Activated CD4-positive, alpha-beta T cell treated with anti-CD3 and anti-CD28 coated beads, Interleukin-10, Interleukin-2, amounts not matched to agents 100 ng/mL and 50 ng/mL, durations not matched to agents 16 hours and 8 hours (primary cell): ENCODE data around the gene RAD21L1.

Source experiments
- DNase-seq: peaks from one replicate; pipeline ENCODE4 v3.0.0-alpha.2; 2020

The RAD21L1 gene

DNA sequence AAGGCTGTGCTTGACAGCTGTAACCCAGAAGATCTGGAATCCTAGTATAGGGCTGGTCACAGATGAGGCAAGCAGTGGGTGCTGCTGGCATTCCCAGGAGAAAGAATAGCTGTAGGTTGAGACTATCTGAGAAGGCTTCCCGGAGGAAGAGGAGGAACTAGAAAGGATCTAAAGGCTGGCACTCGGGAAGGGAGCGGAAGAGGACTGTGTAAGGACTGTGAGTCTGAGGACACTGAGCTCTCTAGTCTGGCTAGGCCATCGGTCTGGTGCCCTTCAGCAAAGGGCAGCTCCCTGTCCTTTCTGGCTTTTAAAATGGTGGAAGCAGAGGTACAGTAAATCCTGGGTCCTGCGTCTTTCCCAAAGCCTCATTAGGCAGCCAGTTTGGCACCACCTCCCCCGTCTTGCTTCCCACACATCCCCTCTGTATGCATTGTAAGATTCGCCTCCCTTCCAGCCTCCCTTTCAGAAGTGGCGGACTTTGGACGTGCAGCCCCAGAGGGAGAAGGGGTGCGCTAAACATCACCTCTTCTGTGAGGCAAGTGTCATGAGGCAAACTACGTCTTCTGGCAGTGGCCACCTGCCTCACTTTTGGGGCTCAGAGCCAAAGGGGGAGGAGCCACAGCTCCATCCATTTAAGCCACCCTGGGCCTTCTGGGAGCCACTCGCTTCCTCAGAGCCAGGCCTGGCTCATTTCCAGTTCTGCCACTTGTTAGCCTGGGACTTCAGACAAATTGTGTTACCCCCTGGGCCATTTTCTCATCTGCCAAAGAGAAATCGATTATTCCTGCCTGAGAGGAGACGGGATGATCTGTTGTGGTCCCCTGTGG, 48.9 kb downstream of the RAD21L1 start:
- no peak for DNase-seq

GRCh38 chr20:1275919-1276318, 50.1 kb downstream of the RAD21L1 start:
- DNase-seq = no peak

DNA sequence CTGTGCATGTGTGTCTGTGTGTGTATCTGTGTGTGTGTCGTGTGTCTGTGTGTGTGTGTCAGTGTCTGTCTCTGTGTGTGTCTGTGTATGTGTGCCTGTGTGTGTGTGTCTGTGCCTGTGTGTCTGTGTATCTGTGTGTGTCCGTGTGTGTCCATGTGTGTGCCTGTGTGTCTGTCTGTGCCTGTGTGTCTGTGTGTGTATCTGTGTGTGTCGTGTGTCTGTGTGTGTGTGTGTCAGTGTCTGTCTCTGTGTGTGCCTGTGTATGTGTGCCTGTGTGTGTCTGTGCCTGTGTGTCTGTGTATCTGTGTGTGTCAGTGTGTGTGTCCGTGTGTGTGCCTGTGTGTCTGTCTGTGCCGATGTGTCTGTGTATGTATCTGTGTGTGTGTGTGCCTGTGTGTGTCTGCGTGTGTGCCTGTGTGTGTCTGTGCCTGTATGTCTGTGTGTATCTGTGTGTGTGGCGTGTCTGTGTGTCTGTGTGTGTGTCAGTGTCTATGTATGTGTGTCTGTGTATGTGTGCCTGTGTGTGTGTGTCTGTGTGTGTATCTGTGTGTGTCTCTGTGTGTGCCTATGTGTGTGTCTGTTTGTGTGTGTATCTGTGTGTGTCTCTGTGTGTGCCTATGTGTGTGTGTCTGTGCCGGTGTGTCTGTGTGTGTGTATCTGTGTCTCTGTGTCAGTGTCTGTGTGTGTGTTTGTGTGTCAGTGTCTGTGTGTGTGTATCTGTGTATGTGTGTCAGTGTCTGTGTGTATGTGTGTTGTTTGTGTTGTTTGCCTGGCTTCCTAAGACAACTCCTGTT, 51.9 kb downstream of the RAD21L1 start:
- no peak for DNase-seq

- DNase-seq = no peak
Measured at GRCh38 chr20:1278993-1279392, 53.1 kb downstream of the RAD21L1 start.

DNA sequence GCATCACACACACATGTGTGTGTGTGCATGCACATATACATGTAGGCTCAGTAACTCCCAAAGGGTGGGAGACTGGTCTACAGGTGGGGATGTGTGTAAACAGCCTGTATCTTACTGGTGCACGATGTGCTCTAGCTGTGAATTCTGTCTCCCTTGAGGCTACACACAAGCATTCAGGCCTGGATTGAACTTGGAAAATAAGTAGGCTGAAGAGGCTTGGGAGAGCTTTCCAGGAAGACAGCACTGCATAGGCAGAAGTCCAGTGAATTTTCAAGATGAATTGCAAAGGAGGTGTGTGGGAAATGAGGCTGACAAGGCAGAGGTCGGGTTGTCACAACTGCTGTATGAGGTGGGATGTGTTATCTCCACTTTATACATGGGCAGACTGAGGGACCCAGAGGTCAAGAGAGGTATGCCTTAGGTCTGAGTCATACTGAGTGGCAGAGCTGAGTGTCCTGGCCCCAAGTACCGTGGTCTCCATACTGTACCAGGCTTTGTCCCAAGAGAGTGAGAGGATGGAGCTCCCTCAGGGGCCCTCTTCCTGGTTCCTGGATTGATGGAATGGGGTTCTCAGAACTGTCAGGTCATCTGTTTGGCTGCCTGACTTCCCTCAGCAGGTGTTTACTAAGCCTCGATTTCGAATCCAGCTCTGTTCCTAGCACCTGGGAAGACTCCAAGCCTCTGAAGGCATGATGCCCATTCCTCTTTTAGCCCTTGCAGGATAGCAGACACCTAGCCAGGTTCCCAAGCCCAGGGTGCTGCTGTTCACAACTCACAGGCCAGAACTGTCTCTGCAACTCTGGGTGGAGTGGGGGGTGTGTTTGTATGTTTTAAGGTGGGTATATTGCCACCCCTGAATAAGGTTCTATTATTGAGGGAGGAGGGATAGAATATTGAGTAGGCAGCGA, 54.6 kb downstream of the RAD21L1 start:
- no peak for DNase-seq

GRCh38 chr20:1281279-1282057, 55.6 kb downstream of the RAD21L1 start:
- DNase-seq = no peak

DNA sequence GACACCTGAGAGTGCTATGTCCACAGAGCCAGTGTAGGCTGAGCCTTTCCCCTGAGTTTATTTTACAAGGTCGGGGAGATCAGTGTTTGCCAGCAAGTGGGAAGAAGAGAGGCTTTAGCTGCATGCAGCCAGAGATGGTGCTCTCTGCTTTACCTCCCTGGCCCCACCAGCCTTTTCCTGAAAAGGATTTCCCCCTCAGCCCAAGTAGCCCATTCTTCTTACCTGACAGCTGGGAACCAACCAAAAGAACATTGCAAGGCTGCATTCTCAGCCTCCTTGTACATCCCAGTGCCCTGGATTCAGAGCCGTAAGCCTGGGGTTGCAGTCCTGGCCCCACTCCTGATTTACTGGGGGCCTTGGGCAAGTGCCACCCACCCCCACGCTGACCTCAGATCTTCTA, 57.1 kb downstream of the RAD21L1 start:
- no peak for DNase-seq

DNA sequence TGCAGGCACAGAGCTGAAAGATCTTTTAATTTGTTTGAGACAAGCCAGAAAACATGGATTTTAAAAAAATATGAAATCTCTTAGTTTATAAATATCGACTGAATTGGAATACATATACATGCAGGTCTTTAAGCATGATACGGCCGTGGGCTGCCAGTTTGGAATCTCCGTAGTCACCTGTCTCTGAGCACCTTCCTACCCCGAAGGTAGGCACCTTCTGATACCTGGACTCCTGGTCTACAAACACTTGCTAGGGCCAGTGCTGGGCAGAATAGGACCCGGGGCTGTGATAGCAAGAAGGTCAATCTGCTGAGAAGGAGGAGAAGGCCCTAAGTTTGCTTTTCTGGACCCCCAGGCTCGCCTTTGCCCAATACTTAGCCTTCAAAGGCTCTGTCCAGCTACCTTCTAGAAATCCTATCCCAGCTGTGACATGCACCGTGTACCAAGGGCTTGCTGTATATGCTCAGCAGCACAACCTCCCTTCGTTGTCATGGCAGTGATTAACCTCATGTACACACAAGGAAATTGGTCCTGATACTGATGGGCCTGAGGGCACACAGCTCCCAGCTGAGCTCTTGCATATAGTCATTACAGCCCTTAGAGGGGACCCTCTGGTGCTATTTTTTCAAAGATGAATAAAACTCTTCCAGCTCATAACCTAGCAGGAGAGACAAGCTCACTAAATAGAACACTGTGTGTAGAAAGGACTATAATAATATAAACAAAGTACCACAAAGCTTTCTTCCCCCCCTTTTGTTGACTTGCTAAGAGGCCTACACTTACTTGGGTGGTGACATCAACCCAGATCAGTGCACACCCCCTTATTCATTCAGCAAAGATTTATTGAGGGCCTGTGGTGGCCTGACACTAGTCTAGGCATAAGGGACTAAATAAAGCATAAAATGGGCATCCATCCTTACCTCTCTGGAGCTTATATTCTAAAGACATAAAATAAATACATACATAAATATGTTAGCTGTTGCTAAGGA, 58.0 kb downstream of the RAD21L1 start:
- DNase-seq = no peak

GRCh38 chr20:1286267-1287024, 60.6 kb downstream of the RAD21L1 start:
- no peak for DNase-seq

- DNase-seq = peak; percentile 10
Measured at GRCh38 chr20:1287306-1287705, 61.5 kb downstream of the RAD21L1 start.

DNA sequence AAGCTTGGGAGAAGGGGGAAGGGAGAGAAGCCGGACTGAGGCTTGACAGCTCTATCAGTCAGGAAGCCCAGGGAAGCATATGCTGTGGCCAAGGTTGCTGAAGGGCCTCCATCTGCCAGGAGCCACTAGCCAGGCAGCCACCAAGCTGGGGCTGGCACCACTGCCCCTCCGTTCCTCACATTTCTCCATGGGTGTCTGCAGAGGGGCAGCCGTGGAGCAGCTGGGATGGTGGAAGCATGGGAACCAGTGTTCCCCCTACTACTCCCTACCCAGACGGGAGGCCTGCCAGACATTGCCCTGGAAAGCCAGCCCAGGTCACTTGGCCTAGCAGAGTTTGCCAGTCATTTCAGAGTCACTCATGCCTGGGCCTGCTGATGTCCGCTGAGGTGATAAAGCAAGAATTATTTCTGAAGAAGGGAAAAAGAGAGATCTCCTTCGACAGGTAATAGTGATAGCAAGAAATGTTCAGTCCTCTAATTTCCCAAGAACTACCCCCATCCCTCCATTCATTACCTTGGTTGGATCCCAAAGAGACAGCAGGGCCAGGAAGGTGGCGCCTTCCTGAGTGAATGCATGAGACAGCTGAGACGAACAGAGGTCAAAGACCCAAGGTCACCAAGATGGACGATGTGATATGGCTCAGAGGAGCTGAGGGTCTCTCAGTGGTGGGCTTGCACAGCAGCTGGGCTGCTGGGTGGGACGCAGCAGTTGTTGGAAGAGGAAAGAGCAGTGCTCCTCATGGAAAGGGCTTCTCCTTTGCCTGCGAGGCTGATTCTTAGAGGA, 62.1 kb downstream of the RAD21L1 start:
- no peak for DNase-seq

DNA sequence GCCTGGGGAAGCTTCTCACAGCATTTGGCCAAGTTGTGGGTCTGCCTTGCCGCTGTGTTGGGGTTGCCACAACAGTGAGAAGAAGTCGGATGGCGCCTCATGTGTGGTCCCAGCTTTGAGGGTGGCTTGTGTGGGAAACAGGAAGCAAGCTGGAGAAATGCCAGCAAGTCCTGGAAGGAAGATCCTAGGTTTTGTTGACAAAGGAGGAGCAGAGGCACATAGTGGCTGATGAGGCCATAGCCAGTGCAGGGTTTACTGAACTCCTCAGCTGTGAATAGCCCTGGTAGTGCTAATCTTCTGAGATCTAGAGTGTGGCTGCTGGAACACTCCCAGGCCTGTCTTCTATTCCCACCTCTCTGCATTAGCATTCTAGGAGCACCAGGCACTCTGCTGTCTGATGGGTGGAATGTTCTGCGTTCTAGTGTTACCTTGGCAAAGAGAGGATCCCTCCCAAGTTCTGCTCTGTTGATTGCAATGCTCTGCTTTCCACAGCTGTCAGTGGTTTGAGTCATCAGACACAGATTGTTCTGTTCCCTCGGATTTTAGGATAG, 65.4 kb downstream of the RAD21L1 start:
- no peak for DNase-seq

- no peak for DNase-seq
Measured at GRCh38 chr20:1292620-1293019, 66.8 kb downstream of the RAD21L1 start.

DNA sequence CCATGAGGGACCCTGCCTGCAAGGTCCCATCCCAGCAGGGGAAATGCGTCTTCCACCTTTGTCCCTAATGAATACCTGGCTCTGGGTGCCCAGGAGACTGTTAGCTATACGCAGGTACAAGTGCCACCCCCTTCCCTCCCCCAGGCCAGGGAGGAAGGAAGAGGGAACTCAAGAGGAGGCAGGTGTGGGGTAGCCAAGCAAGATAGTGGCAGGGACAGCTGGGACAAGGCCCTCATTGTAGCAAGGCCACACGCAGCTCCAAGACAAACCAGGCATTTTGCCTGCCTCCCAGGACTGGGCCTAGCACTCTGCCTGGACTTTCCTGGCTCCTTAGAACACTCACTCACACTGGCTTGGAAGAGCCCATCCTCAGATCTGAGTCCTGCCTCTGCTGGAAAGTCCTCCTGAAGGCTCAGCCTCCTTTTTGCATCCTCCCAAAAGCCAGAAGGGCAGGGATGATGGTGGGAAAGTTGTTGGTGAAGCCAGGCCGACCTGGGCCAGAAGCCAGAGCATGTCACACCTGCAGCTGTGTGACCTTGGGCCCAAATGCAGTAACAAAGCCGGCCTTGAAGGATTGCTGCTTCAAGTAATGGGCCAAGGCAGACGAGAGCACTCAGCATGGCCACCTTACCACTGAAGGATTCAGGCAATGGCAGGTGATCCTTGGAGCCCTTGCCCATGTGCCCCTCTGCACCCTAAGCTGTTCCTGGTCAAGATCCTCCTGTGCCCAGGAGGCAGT, 68.0 kb downstream of the RAD21L1 start:
- DNase-seq = no peak

DNA sequence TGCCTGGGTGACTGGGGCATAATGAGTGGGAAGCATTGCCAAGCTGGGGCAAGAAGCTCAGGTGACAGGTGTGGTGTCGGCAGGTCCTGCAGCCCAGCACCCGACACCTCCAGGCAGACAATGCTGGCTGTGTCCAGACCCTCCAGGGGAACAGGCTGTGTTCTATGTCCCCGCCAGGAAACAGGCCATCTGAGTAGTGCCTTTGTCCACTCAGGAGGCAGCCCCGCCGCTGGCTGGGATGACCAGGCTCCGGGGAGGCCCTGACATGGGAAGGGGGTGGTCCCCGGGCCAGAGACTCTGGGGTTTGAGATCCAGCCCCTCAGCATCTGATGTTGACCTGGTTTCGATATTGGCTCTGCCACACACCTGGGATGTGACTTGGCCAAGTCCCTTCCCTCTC, 68.7 kb downstream of the RAD21L1 start:
- no peak for DNase-seq

GRCh38 chr20:1295276-1295930, 69.6 kb downstream of the RAD21L1 start:
- DNase-seq = no peak

DNA sequence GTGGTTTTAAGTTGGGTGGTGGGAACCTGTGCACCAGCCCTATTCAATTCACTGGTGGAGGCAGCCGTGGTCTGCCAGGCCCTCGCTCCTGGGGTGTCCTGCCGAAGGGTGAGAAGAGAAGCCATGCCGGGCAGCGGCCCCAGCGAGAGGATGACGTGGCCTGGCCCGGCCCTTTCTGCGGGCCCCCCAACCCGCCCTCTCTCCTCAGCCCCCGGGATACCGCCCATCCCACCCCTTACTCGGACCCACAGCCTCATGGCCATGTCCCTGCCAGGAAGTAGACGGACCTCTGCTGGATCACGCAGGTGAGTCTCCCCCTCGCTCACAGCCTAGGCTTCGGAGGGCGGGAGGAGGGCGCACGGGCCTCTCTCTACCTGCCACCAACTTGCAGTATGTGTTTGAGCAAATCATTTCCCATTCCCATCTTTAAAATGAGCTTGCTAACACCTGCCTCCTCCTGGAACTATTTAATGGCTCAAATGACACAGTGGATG, 70.3 kb downstream of the RAD21L1 start:
- DNase-seq = no peak

- DNase-seq = no peak
Measured at GRCh38 chr20:1296922-1297321, 71.1 kb downstream of the RAD21L1 start.
